ENCODE results near the gene BLOC1S5.

Gene BLOC1S5

GRCh38 chr6:8063761-8064637, at the start of gene BLOC1S5:
Gene BLOC1S5, minus strand, starts transcription at chr6:8064389. Its CDS starts 13 bp downstream, at chr6:8064376.
- peak; percentile 98 for DNase-seq (ENCODE audit: low read depth)

DNA sequence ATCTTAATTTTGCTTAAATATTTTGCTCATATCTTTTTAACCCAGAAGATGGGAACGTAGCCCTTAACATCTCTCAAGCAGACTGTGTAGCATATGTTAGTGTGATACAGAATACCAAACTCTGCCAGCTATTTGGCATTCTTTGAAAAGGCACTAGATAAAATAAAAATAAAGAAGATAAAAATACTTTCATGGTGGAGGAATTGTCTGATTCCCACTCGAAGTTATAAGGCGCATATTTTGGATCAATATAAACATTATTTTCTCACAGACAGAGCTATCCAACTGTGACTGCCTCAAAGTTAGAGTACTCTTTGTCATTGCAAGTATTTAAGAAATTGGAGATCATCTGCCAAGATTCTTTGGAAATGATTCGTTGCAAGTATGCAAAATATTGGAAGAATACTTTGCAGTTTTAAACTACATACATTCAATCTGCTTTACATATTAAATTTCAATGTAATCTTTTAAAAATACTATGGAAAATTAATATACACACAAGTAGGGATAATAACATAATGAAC, 49.0 kb upstream of the BLOC1S5 start:
- no peak for DNase-seq (ENCODE audit: low read depth)

DNA sequence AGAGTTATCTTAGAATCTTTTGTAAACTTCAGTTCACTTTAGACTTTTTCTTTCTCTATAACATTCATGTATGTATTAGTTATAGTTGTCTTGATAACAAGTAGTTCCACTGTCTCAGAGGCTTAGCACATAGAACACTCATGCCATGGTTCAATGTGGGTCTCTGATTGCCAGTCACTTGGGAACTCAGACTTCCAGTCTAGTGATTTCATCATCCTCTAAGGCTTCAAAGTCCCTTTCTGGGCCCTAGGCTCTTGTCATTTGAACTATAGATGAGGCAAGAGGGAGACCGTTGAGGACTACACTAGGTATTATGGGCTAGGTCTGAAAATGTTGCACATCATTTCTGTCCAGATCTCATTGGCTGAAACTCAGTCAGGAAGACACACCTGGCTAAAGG, 46.5 kb upstream of the BLOC1S5 start:
- DNase-seq (ENCODE audit: low read depth), result no peak

DNA sequence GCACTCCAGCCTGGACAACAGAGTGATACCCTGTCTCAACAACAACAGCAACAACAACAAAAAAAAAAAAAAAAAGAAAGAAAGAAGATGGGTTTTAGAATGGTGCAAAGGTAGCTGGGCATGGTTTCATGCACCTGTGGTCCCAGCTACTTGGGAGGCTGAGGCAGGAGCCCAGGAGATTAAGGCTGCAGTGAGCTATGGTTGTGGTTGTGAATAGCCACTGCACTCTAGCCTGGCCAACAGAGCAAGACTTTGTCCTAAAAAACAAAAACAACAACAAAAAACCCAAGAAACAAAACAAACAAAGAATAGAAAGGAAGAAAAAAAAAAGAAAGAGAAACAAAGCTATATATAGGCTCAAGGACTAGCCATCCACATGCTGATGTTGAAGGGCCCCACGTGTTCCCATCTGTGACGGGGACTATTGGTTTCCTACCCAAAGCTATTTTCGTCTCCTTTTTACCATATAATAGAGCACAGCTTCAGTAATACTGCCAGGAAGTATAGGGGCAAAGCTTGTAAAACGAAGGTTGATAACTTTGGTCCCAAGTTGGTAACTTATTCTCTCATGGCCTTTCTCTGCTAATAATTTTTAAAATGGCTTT, 46.0 kb upstream of the BLOC1S5 start:
- DNase-seq (ENCODE audit: low read depth), result no peak

GRCh38 chr6:8108759-8109539, 44.8 kb upstream of the BLOC1S5 start:
- DNase-seq (ENCODE audit: low read depth), result no peak

DNA sequence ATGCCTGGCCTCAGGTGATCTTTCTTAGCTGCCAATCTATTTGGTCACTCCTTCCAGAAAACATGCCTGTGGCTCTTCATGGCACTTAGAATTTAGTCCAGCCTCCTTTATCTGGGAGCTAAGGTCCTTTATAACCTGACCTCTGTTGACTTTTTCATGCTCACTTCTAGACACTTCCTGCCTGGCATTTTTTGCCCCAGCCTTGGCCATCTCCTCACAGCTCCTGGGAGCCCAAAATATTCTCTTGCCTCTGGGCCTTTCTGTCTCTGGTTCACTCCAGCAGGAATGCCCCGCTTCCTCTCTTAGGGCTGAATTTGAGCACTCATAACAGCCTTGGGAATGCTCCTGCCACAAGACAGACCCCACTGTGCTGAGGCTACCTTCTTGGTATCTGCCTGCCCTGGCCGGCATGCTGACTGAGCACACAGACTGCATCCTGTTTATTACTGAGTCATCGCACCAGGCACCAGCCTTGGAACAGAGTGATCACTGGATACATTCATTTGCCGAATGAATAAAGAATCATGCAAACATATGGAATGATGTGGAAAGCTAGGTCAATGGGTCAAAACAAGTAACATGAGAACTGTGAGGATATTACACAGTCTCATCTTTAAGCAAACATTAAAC, 44.0 kb upstream of the BLOC1S5 start:
- peak; percentile 98 for DNase-seq (ENCODE audit: low read depth)

DNA sequence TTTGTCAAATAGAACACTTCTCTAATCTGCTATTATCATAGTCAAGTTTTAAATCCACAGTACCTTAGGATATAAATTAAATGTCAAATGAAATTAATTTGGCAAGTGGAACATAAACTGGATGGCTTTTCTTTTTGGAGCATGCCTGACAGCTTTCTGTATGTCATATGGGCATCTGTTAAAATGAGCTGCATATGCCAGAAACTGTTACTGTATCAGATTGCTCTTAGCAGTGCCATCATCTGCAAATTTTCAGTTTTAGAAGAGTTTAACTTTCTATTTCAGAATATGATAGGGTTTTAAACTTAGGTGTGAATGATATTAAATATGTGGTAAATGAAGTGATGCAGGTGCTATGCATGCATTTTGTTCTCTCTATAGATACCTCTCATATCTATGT, 41.6 kb upstream of the BLOC1S5 start:
- no peak for DNase-seq (ENCODE audit: low read depth)

- DNase-seq (ENCODE audit: low read depth), result no peak
Measured at GRCh38 chr6:8103726-8104125, 39.5 kb upstream of the BLOC1S5 start.

GRCh38 chr6:8102122-8102958, 38.2 kb upstream of the BLOC1S5 start, which contains the start of gene EEF1E1:
Gene EEF1E1, minus strand, starts transcription at chr6:8102548. Its CDS starts 27 bp downstream, at chr6:8102521.
- peak; percentile 97 for DNase-seq (ENCODE audit: low read depth)

DNA sequence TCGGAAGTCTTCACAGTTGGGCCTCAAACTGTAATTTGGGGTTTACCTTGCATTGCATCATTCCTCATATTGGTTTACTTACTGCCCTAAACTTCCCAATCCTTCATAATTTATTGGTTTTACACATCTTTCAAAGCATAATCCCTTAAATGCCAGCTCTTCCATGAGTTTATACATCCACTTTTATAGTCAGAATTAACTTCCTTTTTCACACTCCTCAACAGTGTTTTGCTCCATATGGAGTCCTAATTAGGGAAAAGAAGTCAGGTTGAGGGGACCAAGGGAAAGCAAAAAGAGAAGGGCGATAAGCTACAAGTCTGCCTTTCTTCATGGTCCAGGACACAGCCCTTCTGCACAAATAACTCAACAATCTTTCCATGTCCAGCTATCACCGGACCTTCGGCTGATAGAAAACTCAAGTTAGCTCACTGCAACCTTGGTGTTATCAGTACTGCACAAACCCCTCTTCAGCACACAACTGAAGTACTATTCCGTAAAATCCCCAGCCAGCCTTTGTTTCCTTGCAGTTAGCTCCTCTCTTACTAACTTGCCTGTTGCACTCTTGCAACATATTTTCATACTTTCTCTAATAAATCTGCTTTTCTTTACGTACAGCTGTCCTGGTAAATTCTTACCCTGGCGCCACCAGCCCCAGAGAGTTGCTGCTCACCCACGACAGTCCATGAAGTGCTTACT, 36.1 kb upstream of the BLOC1S5 start:
- no peak for DNase-seq (ENCODE audit: low read depth)

GRCh38 chr6:8090650-8091049, 26.5 kb upstream of the BLOC1S5 start:
- DNase-seq (ENCODE audit: low read depth), result no peak

- DNase-seq (ENCODE audit: low read depth), result no peak
Measured at GRCh38 chr6:8088886-8089285, 24.7 kb upstream of the BLOC1S5 start.

GRCh38 chr6:8087870-8088754, 23.9 kb upstream of the BLOC1S5 start:
- no peak for DNase-seq (ENCODE audit: low read depth)

- DNase-seq (ENCODE audit: low read depth), result no peak
Measured at GRCh38 chr6:8086755-8087306, 22.6 kb upstream of the BLOC1S5 start.

DNA sequence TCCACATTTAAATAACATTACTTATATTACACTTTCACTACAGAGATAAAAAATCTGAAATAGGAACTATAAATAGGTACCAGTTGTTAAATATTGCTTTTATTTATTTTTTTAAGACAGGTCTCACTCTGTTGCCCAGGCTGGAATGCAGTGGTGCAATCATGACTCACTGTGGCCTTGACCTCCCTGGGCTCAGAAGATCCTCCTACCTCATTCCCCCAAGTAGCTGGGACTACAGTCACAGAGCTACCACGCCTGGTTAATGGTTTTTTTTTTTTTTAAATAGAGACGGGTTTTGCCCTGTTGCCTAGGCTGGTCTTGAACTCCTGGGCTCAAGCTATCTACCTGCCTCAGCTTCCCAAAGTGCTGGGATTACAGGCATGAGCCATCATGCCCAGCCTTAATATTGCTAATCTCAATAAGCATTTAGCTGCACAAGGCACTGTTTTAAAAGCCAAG, 20.9 kb upstream of the BLOC1S5 start:
- peak; percentile 96 for DNase-seq (ENCODE audit: low read depth)

DNA sequence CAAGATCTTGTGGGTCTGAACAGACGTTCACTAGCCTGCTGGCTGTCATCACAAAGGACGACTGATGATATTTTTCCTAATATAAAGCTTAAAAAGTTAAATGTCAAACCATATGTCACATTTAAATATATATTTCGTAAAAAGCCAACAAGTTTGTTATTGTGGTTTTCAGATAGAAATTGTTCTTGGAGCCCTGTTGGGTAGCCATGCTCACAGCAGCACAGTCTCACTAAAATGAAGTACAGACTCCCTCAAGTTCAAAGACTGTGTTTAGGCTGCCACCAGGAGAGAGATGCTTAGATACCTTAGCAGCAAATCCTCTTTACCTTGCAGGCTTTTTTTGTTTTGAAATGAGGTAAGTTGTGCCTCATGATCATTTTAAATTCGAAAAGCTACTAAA, 20.4 kb upstream of the BLOC1S5 start:
- peak; percentile 31 for DNase-seq (ENCODE audit: low read depth)

DNA sequence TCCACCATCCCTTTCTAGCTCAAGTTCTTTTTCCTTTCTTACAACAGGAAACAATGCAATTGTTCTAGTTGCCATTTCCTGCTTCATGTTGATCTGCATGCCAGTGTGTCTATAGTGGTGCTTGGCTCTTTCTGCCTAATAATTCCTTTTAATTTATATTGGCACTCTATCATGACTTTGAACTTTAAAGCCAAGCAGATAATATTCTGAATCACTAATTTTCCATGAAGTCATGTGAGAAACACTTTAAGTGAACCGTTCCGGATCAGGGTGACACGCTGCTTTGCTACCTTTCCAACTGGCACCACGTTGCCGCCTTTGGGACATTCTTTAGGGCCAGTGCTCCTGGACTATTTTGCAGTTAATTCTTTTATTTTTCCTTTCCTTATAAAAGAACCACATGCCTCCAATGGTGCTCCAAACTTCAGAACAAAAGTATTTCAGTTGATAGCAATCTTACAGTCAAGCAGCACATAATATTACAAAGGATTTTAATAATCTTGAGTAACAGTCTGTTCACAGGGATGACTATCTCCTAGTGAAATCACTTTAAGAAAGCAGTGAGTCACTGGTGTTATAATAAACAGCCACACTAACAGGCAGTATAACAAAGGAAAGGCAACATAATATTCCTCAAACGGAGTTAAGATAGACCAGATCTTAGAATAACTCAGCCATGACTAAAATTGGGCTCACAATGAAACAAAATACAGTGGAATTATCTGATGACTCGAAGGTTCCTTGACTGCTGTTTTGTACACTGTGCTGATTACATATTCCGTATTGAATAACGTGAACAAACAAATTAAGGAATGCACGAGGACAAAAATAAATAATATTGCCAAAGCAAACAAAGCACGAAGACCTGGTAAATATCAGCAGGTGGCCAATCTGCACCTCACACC, 19.0 kb upstream of the BLOC1S5 start:
- DNase-seq (ENCODE audit: low read depth), result peak; percentile 98

GRCh38 chr6:8082572-8082953, 18.4 kb upstream of the BLOC1S5 start:
- DNase-seq (ENCODE audit: low read depth), result no peak

All from ELR (cell line).